Activated CD8-positive, alpha-beta memory T cell treated with anti-CD3 and anti-CD28 coated beads for 36 hours (primary cell): ENCODE measurements around the gene JADE2. TPM values are rescaled to one million over a fixed set of nuclear protein-coding genes. Genes with fewer than 3 reads are reported as not detected.
"Not testable (repeated sequence)": the region's sequence is repeated elsewhere in the genome, so short reads cannot be mapped to it uniquely, and the experiment has no call there.

ENCODE experiments used
- CTCF ChIA-PET: fragments of 350-600 bp; sonication (Branson Sonifier 250); formaldehyde crosslinking; loops from one replicate; lab custom pipeline; 2021; ENCODE audit warnings: antibody characterized with exemption; lab: Charles Lee
- POLR2A ChIA-PET: fragments of 350-600 bp; sonication (Branson Sonifier 250); formaldehyde crosslinking; loops from one replicate; lab custom pipeline; 2021; ENCODE audit warnings: antibody characterized with exemption; lab: Charles Lee
- total RNA-seq, 2 experiments: library from RNA; stranded (reverse); gene quantifications; one replicate each; pipeline ENCODE4 v1.2.3, GENCODE V29; 2021

JADE2 gene
- total RNA-seq, 2 experiments from 2014 or later, result 71.5 to 74.2 TPM

DNA sequence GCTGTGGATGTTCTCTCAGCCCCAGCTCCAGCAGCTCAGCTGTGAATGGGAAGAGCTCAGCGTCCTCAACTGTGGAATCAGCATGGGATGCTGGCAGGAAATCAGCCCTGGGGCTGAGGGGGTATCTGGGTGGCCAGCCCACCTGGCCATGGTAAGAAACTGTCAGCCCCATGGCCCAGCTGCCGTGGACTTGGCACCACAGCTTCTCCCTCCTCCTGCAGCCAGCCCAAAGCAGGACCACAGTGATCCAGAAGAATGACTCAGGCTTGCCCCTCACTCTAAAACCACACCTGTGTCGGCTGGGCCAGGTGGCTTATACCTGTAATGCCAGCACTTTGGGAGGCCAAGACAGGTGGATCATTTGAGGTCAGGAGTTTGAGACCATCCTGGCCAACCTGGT lies 59.2 kb downstream of the JADE2 start:
- CTCF ChIA-PET, result interaction anchor here (4.9 kb wide), 1 partner anchor 174 kb away, joined by 21 read pairs; the partner anchor contains the start of gene CDKN2AIPNL
- POLR2A ChIA-PET, result no interaction called here

- POLR2A ChIA-PET, result no interaction called here
- CTCF ChIA-PET, result interaction anchor here (0.6 to 4.9 kb wide), 5 partner anchors 8 to 175 kb away, joined by 3 to 21 read pairs (median 6); partner anchors contain the start of gene CDKN2AIPNL
Observed at GRCh38 chr5:134585966-134586365, 60.5 kb downstream of the JADE2 start.

- POLR2A ChIA-PET, result interaction anchor here (0.5 to 1.1 kb wide), 4 partner anchors 9 to 361 kb away, joined by 3 to 5 read pairs (median 5); partner anchors contain the start of gene PPP2CA
- CTCF ChIA-PET, result interaction anchor here (0.6 to 4.9 kb wide), 45 partner anchors 9 to 1688 kb away, joined by 3 to 21 read pairs (median 3); partner anchors contain the start of genes CAMLG, CDKN2AIPNL, JADE2 and UBE2B
Observed at GRCh38 chr5:134586866-134587524, 61.5 kb downstream of the JADE2 start.

DNA sequence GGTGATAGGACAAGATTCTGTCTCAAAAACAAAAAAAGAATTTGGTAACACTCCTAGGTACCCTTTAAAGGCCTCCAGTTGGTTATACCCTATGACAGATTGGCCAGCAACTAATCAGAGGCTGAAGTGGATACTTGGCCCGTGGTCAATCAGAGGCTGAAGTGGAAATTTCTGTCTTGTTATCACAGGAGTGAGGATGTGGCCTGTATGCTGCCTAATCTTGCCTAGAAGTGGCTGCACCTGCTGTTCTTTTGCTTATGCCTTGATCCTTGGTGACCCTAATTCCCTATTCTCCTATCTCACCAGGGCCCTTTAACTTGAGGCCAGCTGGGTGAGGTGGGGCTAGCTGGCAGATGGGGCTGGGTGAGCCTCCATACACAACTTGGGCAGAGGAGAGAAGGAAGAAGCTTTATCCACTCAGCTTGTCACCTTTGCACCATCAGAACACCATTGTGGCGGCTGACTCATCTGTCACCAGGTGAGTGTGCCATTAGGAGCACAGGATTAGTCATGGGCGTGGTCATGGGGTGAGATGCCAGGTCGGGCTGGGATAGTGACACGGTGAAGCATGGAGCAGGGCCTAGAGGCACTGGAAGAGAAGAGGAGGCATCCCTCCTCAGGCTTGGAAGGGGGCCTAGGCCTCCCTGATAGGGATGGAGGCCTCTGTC lies 65.7 kb downstream of the JADE2 start:
- POLR2A ChIA-PET, result interaction anchor here (0.9 kb wide), 1 partner anchor 38 kb away, joined by 4 read pairs; no protein-coding TSS in a partner anchor
- CTCF ChIA-PET, result no interaction called here

- POLR2A ChIA-PET, result interaction anchor here (0.9 kb wide), 1 partner anchor 37 kb away, joined by 4 read pairs; no protein-coding TSS in a partner anchor
- CTCF ChIA-PET, result interaction anchor here (1.5 kb wide), 1 partner anchor 56 kb away, joined by 3 read pairs; no protein-coding TSS in a partner anchor
Observed at GRCh38 chr5:134592141-134592746, 66.8 kb downstream of the JADE2 start.

DNA sequence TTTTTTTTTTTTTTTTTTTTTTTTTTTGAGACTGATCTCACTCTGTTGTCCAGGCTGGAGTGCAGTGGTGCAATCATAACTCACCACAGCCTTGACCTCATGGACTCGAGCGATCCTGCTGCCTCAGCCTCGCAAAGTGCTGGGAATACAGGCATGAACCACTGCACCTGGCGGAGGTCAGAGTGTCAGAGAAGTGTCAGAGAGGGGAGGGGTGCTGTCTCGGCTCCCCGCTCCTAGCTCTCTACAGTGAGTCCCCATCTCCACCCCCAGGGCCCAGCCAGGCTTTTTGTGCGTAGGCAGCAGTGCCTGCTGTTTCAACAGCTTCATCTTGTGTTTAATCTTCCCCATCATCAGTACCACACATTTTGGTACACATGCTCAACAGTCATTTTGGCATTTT lies 68.9 kb downstream of the JADE2 start:
- POLR2A ChIA-PET, result no interaction called here
- CTCF ChIA-PET, result interaction anchor here (0.6 kb wide), 1 partner anchor 188 kb away, joined by 3 read pairs; no protein-coding TSS in a partner anchor

DNA sequence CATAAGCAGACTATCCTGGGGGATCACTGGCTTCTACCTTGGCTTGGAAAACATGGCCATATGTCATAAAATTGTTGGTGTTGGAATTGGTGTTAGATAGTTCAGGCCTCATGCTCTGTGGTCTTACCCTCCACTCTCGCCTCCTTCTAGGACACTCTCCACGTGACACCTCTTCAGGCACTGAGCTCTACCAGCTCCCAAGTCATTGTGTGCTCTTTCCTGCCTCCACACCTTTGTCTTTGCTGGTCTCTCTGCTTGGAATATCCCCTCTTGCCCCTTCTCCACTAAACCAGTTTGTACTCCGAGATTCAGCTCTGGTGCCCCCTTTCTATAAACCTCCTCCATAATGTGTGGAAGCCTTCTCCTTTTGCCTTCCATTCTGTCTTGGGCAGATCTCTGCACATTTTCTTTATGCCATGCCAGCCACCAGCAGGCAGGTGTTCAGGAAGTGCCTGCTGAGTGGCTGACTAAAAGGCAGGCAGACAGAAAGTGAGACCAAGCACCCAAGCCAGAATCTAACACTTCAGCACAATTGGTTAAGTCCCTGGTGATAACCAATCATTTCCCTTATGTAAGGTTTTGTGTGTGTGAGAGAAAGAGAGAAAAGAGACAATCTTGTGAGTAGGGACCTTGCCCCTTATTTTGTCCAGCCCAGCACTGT lies 69.5 kb downstream of the JADE2 start:
- CTCF ChIA-PET, result interaction anchor here (0.6 to 1.0 kb wide), 2 partner anchors 7 to 189 kb away, joined by 3 to 6 read pairs; no protein-coding TSS in a partner anchor
- POLR2A ChIA-PET, result no interaction called here

- ChIA-PET POLR2A (no interaction called here), CTCF (interaction anchor here (1.0 kb wide), 1 partner anchor 8 kb away, joined by 6 read pairs; no protein-coding TSS in a partner anchor)
Observed at GRCh38 chr5:134595458-134595838, 70.0 kb downstream of the JADE2 start.

GRCh38 chr5:134599820-134600219 lies 74.3 kb downstream of the JADE2 start:
- CTCF ChIA-PET, result interaction anchor here (0.7 to 0.8 kb wide), 3 partner anchors 12 to 457 kb away, joined by 3 read pairs; partner anchors contain the start of gene CDKN2AIPNL
- POLR2A ChIA-PET, result not testable (repeated sequence)

DNA sequence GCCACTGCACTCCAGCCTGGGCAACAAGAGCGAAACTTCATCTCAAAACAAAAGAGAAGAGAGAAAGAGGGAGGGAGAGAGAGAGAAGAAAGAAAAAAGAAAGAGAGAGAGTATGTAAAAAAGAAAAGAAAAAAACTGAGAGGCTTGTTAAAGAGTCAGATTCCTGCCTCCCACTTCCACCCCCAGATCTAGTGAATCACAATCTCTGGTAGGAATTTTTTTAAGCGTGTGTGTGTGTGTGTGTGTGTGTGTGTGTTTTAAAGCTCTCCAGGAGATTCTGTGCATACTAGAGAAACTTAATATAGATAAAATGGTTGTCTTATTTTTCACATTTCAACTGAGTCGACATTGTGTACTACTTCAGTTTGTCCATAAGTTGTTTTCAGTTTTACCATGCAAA lies 75.1 kb downstream of the JADE2 start:
- ChIA-PET CTCF (interaction anchor here (0.8 kb wide), 1 partner anchor 458 kb away, joined by 3 read pairs; no protein-coding TSS in a partner anchor), POLR2A (no interaction called here)

- ChIA-PET CTCF (interaction anchor here (1.4 to 1.8 kb wide), 2 partner anchors 16 to 24 kb away, joined by 3 to 6 read pairs; no protein-coding TSS in a partner anchor), POLR2A (no interaction called here)
Observed at GRCh38 chr5:134603059-134603458, 77.6 kb downstream of the JADE2 start.

- ChIA-PET POLR2A (interaction anchor here (0.7 kb wide), 1 partner anchor 1412 kb away, joined by 11 read pairs; no protein-coding TSS in a partner anchor), CTCF (interaction anchor here (0.7 to 1.1 kb wide), 2 partner anchors 18 to 43 kb away, joined by 3 to 4 read pairs; partner anchors contain the start of gene SEC24A)
Observed at GRCh38 chr5:134604908-134605307, 79.4 kb downstream of the JADE2 start.

DNA sequence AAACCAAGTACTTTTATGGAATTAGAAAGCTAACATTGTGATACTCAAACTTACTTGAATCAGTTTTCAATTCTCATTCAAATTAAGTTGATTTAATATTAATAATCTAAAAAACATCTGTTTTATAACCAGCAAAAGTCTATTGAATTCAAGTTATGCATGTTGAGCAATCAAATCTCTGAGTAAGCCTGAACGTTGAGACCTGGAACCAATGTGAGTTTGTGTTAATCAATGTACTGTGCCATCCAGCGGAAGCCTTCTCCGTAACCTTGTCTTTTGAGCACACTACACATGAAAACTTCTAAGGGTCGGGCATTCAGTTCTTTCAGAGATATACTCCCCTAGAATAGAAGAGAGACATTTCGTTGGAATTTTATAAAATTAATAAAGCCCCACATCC lies 81.3 kb downstream of the JADE2 start:
- CTCF ChIA-PET, result interaction anchor here (1.0 kb wide), 1 partner anchor 19 kb away, joined by 3 read pairs; no protein-coding TSS in a partner anchor

GRCh38 chr5:134608555-134608954 lies 83.1 kb downstream of the JADE2 start:
- ChIA-PET CTCF (interaction anchor here (1.0 to 1.2 kb wide), 2 partner anchors 21 to 40 kb away, joined by 4 to 9 read pairs; partner anchors contain the start of gene SEC24A), POLR2A (interaction anchor here (0.5 to 1.0 kb wide), 2 partner anchors 11 to 22 kb away, joined by 3 read pairs; no protein-coding TSS in a partner anchor)

More for the DNA sequence above, 81.3 kb downstream of the JADE2 start:
- POLR2A ChIA-PET, result no interaction called here

GRCh38 chr5:134609232-134609851 lies 83.9 kb downstream of the JADE2 start:
- CTCF ChIA-PET, result interaction anchor here (1.0 to 1.2 kb wide), 2 partner anchors 22 to 39 kb away, joined by 4 to 9 read pairs; partner anchors contain the start of gene SEC24A
- POLR2A ChIA-PET, result interaction anchor here (0.7 to 1.0 kb wide), 2 partner anchors 22 to 137 kb away, joined by 3 to 5 read pairs; no protein-coding TSS in a partner anchor

- POLR2A ChIA-PET, result interaction anchor here (0.6 kb wide), 1 partner anchor 14 kb away, joined by 18 read pairs; no protein-coding TSS in a partner anchor
- CTCF ChIA-PET, result interaction anchor here (0.7 to 0.9 kb wide), 3 partner anchors 11 to 238 kb away, joined by 3 to 4 read pairs (median 4); no protein-coding TSS in a partner anchor
Observed at GRCh38 chr5:134610725-134611124, 85.3 kb downstream of the JADE2 start.

DNA sequence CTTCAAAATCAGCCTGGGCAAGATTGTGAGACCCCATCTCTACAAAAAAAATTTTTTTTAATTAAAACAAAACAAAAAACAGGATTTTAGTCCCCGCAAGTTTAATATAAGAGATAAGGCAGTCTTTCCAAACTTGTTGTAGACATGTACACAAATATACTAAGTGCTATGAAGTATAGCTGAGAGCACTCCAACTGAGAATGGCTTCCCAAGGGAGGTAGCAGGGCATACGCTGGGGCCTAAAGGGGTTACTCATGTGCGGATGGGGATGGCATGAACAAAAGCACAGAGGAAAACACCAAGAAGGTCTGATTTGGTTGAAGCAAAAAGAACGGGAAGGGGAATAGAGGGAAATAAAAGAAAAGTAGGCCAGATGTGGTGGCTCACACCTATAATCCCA lies 86.0 kb downstream of the JADE2 start:
- ChIA-PET CTCF (no interaction called here), POLR2A (no interaction called here)
